ENCODE results near the gene ARHGEF19.
"Not testable (repeated sequence)": the region's sequence is repeated elsewhere in the genome, so short reads cannot be mapped to it uniquely, and the experiment has no call there.

Gene ARHGEF19

GRCh38 chr1:16212251-16212961 is at the start of gene ARHGEF19:
Gene ARHGEF19, minus strand, starts transcription at chr1:16212652. Its CDS starts 3,598 bp downstream, at chr1:16209054.
- no peak for DNase-seq

DNA sequence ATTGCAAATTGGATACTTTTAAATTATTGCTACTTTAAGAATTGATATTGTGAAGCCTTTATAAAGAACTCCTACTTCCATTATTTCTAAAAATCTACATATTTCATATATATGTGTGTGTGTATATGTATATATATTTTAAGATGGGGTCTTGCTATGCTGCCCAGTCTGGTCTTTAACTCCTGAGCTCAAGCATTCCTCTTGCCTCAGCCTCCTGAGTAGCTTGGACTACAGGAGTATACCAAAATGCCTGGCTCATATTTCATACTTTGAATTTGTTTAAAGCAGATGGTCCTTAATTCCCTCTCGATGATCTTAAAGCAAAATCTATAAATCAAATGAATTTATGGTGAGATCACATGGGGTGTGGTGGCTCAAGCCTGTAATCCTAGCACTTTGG is 49.6 kb upstream of the ARHGEF19 start:
- no peak for DNase-seq

GRCh38 chr1:16260814-16261213 is 48.4 kb upstream of the ARHGEF19 start:
- DNase-seq, result no peak

GRCh38 chr1:16258591-16259135 is 46.2 kb upstream of the ARHGEF19 start:
- no peak for DNase-seq

GRCh38 chr1:16257968-16258367 is 45.5 kb upstream of the ARHGEF19 start:
- no peak for DNase-seq

DNA sequence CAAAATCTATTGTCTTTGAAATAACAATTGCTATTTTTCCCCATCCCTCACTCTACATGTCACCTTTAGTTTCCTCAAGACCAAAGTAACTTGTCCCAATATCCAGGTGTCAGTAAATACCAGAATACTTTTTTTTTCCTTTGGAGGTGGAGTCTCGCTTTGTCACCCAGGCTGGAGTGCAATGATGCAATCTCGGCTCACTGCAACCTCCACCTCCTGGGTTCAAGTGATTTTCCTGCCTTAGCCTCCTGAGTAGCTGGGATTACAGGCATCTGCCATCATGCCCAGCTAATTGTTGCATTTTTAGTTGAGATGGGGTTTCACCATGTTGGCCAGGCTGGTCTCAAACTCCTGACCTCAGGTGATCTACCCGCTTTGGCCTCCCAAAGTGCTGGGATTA is 45.1 kb upstream of the ARHGEF19 start:
- not testable (repeated sequence) for DNase-seq

- no peak for DNase-seq
Measured at GRCh38 chr1:16256478-16256877, 44.0 kb upstream of the ARHGEF19 start.

GRCh38 chr1:16254263-16254928 is 41.9 kb upstream of the ARHGEF19 start:
- DNase-seq, result no peak

DNA sequence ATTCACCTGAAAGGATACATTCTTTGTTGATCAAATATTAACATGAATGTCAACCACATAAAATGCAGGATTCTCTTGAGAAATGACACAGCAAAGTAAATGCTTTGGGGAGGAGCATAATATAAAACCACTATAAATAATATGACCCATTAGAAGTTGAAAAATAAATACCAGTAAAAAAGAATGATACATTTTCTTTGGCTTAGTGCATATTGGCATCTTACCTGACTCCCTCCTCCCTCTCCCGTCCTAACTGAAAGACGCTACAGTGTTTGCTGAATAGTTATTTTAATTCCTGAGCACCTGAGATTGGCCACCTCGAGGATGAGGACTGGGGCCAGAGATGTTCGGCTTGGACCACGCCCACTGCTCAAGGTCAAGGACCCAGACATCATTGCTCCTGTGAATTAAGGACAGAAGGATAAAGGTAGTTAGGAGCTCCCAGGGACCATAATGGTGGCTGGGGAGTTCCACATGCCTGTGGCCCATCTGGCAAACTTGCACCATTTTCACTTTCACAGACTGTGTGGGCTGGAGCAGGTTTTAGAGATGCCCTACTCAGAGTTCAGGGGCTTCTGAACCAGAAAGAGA is 41.0 kb upstream of the ARHGEF19 start:
- no peak for DNase-seq

- DNase-seq, result no peak
Measured at GRCh38 chr1:16252912-16253311, 40.5 kb upstream of the ARHGEF19 start.

DNA sequence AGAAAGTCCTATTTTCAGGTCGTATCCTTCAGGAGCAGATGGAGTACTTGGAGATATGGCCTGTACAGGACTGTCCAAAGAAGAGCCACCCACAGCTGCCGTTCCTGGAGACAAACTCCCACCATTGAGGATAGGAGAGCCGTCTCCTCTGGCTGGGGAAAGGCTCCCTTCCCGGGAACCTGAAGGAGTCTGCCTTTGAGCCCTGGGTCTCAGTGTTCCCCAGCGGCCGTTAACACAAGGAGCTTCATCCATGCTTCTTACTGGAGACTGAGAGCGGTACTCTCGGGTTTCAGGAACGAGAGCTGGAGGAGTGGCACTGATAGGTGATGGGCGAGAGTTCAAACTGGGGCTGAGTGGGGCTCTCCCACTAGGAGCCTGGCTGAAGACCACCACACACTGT is 38.9 kb upstream of the ARHGEF19 start:
- DNase-seq, result no peak

DNA sequence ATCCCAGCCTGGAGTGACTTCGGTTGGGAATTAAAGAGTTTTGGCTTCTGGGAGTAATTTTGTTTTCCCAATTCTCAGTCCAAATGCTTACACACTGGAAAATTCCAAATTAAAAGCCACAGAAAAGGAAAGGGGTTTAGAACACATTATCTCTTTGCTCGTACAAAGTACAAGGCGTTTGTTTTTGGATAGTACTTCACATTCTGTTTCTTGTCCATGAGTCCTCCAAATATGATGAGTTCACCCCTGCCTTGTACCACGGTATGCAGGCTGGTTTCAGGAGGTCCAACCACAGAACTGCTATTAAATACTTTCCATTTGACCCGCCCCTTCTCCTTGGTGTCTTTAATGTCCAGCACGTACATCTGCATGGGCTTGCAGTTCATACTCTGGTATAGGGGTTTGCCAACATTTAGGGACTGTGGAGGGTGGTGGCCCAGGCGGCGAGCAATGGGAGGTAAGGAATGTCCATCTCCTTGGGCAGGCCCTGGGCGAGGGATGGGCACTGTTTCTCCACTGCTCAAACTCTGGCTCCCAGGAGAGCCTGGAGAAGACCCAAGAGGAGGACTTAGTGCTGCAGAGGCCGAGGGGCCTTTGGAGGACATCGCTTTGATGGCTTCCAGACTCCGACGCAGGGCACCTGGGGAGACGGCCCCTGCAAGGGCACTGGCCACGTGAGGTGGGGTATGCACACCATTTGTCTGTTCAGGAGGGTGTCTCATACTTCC is 38.2 kb upstream of the ARHGEF19 start:
- no peak for DNase-seq

GRCh38 chr1:16249596-16250241 is 37.3 kb upstream of the ARHGEF19 start:
- DNase-seq, result no peak

DNA sequence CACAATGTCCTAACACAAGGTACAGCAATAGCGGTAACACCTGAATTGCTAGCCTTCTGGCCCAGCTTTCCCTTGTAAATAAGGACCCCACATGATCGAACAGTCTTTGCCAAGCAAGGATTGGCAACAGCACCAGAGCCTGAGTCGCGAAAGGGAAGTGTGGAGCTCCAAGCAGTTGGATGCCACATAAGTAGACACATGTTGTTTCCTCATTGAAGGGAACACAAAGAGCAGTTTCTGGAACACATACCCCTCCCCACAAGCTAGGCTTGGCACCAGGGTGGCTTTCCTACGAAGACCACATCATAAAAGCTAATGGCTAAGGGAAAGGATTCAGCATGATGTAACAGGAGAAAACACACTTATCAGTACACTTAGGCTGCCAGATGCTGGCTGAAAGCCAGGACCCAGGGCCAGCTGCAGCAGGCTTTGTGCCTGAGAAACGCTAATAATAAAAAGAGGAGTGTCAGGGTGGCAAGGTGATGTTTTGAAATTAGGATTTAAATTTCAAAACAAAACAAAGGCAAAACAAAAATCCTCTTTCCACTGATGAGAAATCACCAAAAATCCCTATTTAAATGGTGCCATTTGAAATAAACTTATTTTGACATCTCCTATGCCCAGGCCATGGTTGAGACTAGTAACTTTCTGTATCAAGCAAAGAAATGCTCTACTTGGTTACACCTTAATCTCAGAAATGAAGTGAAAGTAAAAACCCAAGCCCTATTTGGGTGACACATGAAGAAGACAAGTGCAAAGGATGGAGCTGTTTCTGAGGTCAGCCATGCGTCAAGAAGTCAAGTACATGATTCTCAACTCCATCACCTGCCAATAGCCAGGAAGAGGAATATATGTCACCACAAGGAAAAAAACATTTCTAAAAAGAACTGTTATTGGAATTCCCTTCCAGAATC is 36.4 kb upstream of the ARHGEF19 start:
- DNase-seq, result no peak

- no peak for DNase-seq
Measured at GRCh38 chr1:16248007-16248436, 35.6 kb upstream of the ARHGEF19 start.

GRCh38 chr1:16247441-16247840 is 35.0 kb upstream of the ARHGEF19 start:
- DNase-seq, result no peak

DNA sequence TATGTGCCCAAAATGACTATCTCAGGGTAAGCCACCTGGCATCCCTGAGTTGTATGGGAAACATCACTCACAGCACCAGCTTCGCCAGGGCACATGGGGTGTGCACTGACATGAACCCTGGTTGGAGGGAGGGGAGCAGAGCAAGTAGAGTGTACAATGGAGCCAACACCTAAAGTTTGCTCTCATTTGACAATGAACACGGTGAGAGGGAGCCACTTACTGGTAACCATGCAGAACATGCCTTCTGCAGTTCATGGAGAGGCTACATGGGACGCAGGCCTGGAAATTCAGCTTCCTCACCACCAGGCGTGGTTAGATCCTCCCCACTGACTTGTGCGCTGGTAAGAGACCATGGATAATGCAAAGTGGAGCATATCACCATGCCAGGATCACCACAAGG is 34.5 kb upstream of the ARHGEF19 start:
- DNase-seq, result no peak

DNA sequence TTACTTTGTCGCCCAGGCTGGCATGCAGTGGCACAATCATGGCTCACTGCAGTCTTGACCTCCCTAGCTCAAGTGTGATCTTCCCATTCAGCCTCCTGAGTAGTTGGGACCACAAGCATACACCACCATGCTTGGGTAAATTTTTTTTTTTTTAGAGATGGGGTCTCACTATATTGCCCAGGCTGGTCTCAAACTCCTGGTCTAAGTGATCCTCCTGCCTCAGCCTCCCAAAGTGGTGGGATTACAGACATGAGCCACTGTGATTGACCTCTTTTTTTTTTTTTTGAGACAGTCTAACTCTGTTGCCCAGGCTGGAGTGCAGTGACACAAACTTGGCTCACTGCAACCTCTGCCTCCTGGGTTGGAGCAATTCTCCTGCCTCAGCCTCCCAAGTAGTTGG is 33.8 kb upstream of the ARHGEF19 start:
- not testable (repeated sequence) for DNase-seq

GRCh38 chr1:16245476-16246196 is 33.2 kb upstream of the ARHGEF19 start:
- no peak for DNase-seq

DNA sequence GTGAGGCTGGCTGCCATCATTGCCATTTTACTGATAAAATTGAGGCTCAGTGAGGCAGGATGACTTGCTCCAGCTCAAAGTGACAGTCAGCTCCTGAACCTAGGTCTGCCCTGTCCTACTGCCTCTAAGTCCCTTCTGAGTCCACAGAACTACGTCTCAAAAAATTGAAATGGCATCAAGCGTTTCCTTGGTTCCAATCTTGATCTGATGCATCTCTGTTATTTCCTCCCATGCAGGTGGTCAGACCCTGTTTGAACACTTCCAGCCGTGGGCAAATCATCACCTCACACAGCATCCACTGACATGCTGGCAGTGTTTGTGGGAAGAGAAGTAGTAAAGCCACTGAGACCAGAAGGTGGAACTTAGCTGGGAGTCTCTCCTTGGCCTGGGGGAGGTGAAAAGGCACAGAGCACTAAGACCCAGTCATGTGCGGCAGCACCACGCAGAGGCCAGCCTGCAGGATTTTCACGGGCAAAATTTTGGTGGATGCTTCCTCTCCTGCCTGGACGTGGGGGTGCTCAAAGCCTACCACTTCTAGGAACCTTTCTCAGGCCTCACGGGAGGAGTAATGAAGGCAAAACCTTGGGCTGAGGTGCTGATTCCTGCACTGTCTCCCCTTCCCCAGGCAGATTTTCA is 32.3 kb upstream of the ARHGEF19 start:
- DNase-seq, result no peak

Data from activated CD4-positive, alpha-beta T cell treated with anti-CD3 and anti-CD28 coated beads for 48 hours (primary cell).